GM12872 (cell line): Measurements from ENCODE around the gene ABLIM1.

Source experiments
- TF ChIP-seq, protein P1 (sequence below): IDR thresholded peaks from 3 replicates; pipeline ENCODE4 v1.5.1; 2011; ENCODE audit warnings: low read depth, mild to moderate bottlenecking, low read length, moderate library complexity; ENCODE audit not compliant: insufficient read depth

The ABLIM1 gene

DNA sequence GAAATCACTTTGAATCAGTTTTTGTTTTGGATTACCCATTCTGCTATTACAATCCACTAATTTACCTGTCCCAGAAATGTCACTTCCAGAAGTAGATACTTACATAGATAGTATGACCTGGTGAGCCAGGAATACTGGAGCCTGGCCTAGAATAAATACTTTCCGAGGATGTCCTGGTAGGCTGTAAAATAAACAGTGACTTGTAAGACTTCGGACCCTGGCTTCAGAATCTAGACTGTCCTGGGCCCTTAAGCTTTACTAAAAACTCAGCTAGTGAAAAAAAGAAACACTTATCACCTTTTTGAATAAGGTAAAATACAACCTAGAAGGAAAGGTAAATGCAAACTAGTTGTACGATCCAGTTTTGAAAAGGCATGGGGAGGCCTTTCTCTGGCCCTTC lies 184.3 kb downstream of the ABLIM1 start:
- TF ChIP-seq, protein P1, sequence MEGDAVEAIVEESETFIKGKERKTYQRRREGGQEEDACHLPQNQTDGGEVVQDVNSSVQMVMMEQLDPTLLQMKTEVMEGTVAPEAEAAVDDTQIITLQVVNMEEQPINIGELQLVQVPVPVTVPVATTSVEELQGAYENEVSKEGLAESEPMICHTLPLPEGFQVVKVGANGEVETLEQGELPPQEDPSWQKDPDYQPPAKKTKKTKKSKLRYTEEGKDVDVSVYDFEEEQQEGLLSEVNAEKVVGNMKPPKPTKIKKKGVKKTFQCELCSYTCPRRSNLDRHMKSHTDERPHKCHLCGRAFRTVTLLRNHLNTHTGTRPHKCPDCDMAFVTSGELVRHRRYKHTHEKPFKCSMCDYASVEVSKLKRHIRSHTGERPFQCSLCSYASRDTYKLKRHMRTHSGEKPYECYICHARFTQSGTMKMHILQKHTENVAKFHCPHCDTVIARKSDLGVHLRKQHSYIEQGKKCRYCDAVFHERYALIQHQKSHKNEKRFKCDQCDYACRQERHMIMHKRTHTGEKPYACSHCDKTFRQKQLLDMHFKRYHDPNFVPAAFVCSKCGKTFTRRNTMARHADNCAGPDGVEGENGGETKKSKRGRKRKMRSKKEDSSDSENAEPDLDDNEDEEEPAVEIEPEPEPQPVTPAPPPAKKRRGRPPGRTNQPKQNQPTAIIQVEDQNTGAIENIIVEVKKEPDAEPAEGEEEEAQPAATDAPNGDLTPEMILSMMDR: no peak

DNA sequence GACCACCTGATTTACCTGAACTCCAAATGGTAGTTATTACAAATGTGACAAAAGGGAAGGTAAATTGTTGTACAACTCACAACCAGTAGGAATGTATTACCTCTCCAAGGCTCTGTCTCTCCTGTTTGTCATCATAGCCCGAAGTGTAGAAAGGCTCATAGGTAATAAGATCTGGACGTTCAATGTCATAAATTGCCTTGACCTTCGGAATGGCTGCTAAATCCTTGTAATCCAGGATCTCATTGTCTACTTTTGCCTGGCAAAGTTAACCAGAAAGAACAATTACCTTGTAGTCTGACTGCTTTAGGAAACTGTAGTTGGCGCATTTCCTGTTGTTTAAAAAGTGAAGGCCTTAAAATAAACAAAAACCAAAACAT lies 185.2 kb downstream of the ABLIM1 start:
- TF ChIP-seq, protein P1: no peak

DNA sequence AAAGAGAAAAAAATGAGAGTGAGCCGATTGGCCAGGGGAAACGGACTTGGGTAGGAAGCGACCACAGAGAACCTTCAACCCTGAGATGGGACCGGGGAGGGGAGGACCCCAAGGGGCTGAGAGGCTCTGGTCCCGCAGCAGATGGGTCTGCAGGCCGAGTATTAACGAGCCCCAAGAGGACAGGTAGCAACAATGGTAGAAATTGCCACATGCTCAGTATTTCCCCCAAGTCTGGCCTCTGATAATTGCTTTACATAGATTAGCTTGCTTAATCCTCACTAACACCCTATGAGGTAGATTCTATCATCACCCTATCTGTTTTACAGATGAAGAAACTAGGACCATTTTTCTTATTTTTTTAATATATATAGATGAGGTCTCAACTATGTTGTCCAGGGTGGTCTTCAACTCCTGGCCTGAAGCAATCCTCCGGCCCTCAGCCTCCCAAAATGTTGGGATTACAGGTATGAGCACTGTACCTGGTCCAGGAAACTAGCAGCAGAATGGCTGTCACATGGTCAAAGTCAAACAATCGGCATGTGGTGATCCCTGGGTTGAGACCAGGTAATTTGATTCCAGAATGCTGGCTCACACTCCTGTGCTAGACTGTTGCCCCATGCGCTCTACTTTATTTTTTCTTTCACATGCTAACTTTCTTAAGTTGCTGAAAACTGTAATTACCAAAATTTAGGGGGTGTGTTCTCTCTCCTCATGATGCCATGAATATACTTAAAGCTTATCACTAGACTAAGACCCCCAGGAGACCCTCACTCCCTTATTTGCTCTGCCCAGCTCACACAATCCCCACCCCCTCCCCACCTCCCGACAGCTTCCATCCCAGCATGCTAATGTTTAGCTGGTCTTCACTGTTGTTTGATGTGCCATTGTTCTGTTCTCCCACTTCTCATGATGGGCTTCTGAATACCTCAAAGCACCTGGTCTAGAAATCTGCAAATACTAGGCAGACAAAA lies 185.9 kb downstream of the ABLIM1 start:
- TF ChIP-seq, protein P1: no peak

DNA sequence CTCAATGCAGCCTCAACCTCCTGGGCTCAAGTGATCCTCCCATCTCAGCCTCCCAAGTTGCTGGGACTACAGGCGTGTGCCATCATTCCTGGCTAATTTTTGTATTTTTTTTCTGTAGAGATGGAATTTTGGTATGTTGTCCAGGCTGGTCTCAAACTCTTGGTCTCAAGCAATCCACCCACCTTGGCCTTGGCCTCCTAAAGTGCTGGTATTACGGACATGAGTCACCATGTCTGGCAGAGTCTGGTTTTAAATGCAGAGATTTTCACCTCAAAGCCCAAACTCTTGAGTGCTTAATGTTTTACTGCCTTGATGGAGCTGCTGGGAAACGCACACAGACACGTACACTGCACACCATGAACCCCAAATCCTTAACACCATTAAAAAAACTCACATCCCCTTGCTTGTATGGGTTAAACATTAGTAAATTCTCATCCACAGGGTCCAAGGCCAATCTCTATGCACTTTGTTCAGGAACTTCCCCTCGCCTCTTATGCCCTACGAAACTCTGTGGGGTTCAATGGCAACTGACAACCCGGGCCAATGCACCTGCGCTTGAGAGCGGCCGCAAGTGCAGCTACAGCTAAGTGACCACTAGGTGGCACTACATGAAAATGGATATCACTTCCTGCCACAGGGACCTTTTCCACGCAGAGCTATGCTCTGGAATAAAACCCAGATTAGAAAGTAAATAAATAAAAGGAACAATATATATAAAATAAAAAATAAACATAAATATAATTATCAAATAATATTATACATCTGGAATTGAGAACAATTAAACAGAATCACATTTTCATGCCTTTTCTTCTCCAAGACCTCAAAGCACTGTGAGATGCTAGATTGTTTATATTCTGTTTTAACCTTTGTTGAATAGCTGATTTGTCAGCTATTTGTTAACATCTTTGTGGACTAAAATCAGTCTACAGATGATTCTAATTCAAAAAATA lies 186.8 kb downstream of the ABLIM1 start:
- TF ChIP-seq, protein P1: peak; percentile 78

DNA sequence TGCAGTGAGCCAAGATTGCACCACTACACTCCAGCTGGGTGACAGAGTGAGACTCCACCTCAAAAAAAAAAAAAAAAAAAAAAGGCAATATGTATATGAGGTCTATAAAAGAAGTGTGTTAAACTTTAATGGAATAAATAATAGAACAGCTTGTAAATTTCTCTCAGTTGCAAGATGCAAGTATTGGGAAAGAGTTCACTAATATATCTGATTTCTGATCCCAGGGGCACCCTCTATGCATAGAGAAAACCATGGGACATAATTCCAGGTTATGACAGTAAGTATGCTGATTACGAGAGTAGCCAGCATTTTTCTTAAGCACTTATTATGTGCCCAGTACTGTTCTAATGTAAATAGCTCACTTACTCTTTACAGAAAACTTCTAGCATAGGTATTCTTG lies 187.7 kb downstream of the ABLIM1 start:
- TF ChIP-seq, protein P1: no peak

DNA sequence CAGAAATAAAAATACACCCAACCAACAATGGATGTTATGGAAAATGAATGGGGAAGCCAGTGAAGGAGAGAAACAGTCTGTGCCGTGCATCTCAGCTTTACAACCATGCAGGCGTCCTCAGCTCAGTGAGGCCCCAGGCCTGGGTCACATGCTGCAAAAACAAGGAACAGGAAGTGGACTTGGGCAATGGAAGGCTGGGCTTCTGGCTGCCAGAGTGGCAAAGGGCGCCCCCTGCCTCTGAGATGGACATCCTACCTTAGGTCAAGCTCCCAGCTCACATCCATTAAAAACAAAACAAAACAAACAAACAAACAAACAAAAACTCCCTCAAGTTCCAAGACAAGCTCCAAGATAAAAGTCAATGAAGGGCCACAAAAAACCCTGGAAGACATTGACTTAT lies 199.1 kb downstream of the ABLIM1 start:
- TF ChIP-seq, protein P1: peak; percentile 51

DNA sequence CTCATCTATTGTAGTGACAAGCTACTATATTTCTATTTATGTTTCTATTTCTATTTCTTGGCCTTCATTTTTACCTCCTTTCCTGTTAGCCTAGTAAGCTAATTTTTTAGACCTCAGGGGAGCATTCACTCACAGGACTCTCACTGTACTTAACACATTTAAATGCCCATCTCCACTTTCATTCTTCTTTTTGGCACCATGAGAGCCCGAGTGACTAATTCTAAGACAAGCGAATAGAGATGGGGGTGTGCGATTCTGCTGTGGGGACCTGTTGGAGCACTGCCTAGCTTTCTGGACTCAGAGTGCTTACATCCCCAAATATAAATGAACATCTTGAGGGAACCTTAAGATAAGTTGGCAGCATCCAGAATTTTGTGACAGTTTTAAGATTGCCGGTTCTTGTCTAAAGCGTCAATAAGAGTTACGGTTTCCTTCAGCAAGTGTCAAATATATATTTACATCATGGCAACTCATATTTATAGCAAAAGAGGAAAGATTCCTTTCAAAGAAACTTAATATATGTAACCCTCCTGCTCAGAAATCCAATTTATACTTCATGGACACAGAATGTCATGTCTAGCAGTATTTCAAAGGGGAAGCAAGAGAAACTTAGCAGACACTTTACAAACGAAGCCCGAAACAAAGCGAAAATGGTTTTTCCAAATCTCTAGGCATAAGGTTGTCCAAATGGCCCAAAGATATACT lies 199.7 kb downstream of the ABLIM1 start:
- TF ChIP-seq, protein P1: no peak
